ENCODE data around the gene CLSTN2.

The CLSTN2 gene

GRCh38 chr3:139994891-139995290 lies 59.9 kb downstream of the CLSTN2 start:
- no peaks in the 10 kb centered on the region for H3K36me3 ChIP-seq (replicated peaks)
- H3K27me3 ChIP-seq (ENCODE audit: low read depth) = no peaks in the 10 kb centered on the region
- no peaks in the 10 kb centered on the region for H3K9me3 ChIP-seq
- in situ Hi-C loops (cut with MboI; ENCODE audit: low sequenced_read_pairs) = no loop called here
- DNase-seq (ENCODE audit: low spot score in 2 of 2) = no peak
- H3K4me1 ChIP-seq = no peaks in the 10 kb centered on the region
- no peak overlapping the region for H3K4me3 ChIP-seq

DNA sequence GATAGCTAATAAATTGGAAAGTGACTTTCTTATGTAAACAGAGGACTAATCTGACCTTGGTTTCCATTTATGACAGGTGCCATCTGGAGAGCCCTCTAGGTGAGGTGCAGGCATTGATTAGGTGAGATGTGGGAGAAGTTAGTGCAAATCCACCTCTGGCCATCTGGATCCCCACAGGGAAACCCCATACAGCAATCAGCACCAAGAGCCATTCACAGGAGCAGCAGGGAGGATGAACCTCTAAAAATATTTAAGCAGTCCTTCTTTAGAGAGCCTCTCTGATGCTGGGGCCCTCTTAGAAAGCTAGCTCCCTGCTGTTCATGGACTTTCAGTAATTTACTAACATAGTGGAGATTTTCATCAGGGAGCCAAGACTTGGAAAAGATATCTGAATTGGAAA lies 69.3 kb downstream of the CLSTN2 start:
- Histone ChIP-seq H3K9me3 (no peaks in the 10 kb centered on the region), H3K36me3 (replicated peaks) (no peaks in the 10 kb centered on the region), H3K4me1 (no peaks in the 10 kb centered on the region), H3K27me3 (ENCODE audit: low read depth) (no peaks in the 10 kb centered on the region; the same call in 1 of the 2 replicates), H3K4me3 (no peak overlapping the region)
- in situ Hi-C loops (cut with MboI; ENCODE audit: low sequenced_read_pairs) = no loop called here
- DNase-seq (ENCODE audit: low spot score in 2 of 2) = no peak

GRCh38 chr3:140006331-140006730 lies 71.3 kb downstream of the CLSTN2 start:
- in situ Hi-C loops (cut with MboI; ENCODE audit: low sequenced_read_pairs) = no loop called here
- Histone ChIP-seq H3K27me3 (ENCODE audit: low read depth) (no peaks in the 10 kb centered on the region; the same call in 1 of the 2 replicates), H3K4me3 (no peak overlapping the region), H3K4me1 (no peaks in the 10 kb centered on the region), H3K9me3 (no peaks in the 10 kb centered on the region), H3K36me3 (replicated peaks) (no peaks in the 10 kb centered on the region)
- no peak for DNase-seq (ENCODE audit: low spot score in 2 of 2)

DNA sequence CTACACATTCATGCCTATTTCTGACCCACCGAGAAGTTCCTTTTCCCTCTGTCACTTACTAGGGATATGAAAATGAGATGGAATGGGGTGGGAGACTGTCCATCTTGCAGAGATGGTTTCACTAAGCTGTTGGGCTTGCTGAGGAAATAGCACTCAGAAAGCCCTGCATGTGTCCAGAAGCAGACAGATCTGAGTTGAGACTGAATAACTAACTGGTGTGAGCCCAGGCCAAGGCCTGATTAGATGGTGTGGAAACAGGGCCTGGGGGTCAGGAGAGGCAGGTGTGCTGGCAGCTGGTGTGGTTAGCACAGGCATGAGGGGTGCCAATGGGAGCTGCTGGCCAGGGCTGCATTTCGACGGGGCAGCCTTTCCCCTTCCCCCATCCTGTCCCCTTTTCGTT lies 72.1 kb downstream of the CLSTN2 start:
- no peak for DNase-seq (ENCODE audit: low spot score in 2 of 2)

GRCh38 chr3:140007911-140008869 lies 73.2 kb downstream of the CLSTN2 start:
- Histone ChIP-seq H3K4me1 (no peaks in the 10 kb centered on the region), H3K4me3 (no peak overlapping the region), H3K36me3 (replicated peaks) (no peaks in the 10 kb centered on the region), H3K9me3 (no peaks in the 10 kb centered on the region), H3K27me3 (ENCODE audit: low read depth) (no peaks in the 10 kb centered on the region; the same call in 1 of the 2 replicates)
- no peak for DNase-seq (ENCODE audit: low spot score in 2 of 2)
- in situ Hi-C loops (cut with MboI; ENCODE audit: low sequenced_read_pairs) = no loop called here

More for the DNA sequence above, 72.1 kb downstream of the CLSTN2 start:
- H3K27me3 ChIP-seq (ENCODE audit: low read depth) = no peaks in the 10 kb centered on the region; the same call in 1 of the 2 replicates
- H3K9me3 ChIP-seq = no peaks in the 10 kb centered on the region
- H3K4me3 ChIP-seq = no peak overlapping the region
- in situ Hi-C loops (cut with MboI; ENCODE audit: low sequenced_read_pairs) = no loop called here
- H3K4me1 ChIP-seq = no peaks in the 10 kb centered on the region
- H3K36me3 ChIP-seq (replicated peaks) = no peaks in the 10 kb centered on the region

DNA sequence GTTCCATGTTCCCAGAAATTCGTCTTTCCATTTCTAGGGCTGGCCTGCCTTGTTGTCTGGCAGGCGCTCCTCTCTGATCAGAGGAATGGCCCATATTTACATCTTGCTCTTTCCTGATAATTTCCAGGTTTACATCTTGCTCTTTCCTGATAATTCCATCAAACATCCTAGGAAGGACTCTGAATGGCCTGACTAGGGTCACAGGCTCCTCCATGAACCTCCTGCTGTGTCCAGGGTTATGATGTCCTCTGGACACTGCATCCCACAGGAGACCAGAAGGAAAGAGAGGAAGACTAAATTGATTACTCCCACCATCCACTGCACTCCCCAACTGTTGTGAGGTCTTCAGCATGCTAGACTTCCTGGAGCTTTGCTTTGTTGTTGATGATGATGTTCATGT lies 75.4 kb downstream of the CLSTN2 start:
- Histone ChIP-seq H3K36me3 (replicated peaks) (no peaks in the 10 kb centered on the region), H3K4me1 (no peaks in the 10 kb centered on the region), H3K27me3 (ENCODE audit: low read depth) (no peaks in the 10 kb centered on the region; the same call in 1 of the 2 replicates), H3K4me3 (no peak overlapping the region), H3K9me3 (no peaks in the 10 kb centered on the region)
- no peak for DNase-seq (ENCODE audit: low spot score in 2 of 2)
- in situ Hi-C loops (cut with MboI; ENCODE audit: low sequenced_read_pairs) = no loop called here

DNA sequence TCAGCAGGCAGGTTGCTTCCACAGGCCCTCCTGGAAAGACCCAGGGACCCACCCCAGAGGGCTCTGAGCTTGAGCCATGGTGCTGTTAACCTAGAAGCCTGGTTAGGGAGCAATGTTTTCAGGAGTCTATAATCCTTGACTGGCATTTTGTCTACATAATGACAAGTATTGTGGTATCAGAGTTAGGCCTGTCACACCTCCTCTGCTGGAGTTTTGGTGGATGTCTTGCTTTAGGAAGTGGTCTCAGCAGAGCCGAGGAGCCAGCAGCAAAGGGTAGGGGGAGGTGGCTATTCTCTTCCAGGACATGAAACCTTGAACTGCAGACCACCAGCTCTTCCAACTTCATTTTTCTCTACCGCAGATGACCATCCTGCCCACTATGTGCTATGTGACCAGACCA lies 76.1 kb downstream of the CLSTN2 start:
- no peaks in the 10 kb centered on the region for H3K4me1 ChIP-seq
- in situ Hi-C loops (cut with MboI; ENCODE audit: low sequenced_read_pairs) = no loop called here
- no peaks in the 10 kb centered on the region for H3K9me3 ChIP-seq
- H3K36me3 ChIP-seq (replicated peaks) = no peaks in the 10 kb centered on the region
- no peaks in the 10 kb centered on the region; the same call in 1 of the 2 replicates for H3K27me3 ChIP-seq (ENCODE audit: low read depth)
- H3K4me3 ChIP-seq = no peak overlapping the region
- no peak for DNase-seq (ENCODE audit: low spot score in 2 of 2)

- H3K9me3 ChIP-seq = no peaks in the 10 kb centered on the region
- in situ Hi-C loops (cut with MboI; ENCODE audit: low sequenced_read_pairs) = no loop called here
These were observed 76.8 kb downstream of the CLSTN2 start for GRCh38 chr3:140011611-140012277.

GRCh38 chr3:140013220-140013619 lies 78.2 kb downstream of the CLSTN2 start:
- in situ Hi-C loops (cut with MboI; ENCODE audit: low sequenced_read_pairs) = no loop called here
- no peaks in the 10 kb centered on the region; the same call in 1 of the 2 replicates for H3K27me3 ChIP-seq (ENCODE audit: low read depth)
- H3K4me1 ChIP-seq = no peaks in the 10 kb centered on the region
- no peaks in the 10 kb centered on the region for H3K36me3 ChIP-seq (replicated peaks)
- no peak overlapping the region for H3K4me3 ChIP-seq
- no peak for DNase-seq (ENCODE audit: low spot score in 2 of 2)
- H3K9me3 ChIP-seq = no peaks in the 10 kb centered on the region

More at GRCh38 chr3:140011611-140012277, 76.8 kb downstream of the CLSTN2 start:
- Histone ChIP-seq H3K36me3 (replicated peaks) (no peaks in the 10 kb centered on the region), H3K27me3 (ENCODE audit: low read depth) (no peaks in the 10 kb centered on the region; the same call in 1 of the 2 replicates), H3K4me1 (no peaks in the 10 kb centered on the region), H3K4me3 (no peak overlapping the region)
- no peak for DNase-seq (ENCODE audit: low spot score in 2 of 2)

DNA sequence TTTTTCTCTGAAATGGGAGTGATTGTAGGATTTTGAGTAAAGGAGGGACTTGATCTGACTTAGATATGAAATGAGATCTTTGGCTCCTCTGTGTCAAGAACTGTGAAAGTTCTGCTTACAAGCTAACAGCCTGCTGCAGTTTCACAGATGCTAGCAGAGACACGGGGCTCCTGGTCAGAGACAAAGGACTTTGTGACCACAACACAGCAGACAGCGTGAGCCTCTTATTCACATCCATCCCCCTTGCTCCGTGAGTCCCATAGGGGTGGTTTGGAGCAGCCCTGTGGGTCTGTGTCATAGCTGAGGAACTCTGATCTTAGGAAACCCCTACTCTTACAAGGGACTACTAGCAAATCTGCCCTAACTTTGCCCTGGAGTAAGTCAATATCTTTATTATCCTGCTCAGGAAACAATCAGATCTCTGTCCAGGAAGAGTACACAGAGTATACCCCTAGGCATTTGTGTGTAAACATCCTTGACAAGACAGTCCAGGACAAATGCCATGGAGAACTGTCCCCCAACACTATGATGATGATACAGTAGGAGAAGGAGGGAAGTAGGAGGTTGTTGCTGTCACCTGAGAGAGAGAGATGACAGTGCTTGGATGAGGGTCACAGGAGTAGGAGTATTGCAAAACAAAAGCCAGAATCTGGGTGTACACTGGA lies 80.0 kb downstream of the CLSTN2 start:
- no peak overlapping the region for H3K4me3 ChIP-seq
- DNase-seq (ENCODE audit: low spot score in 2 of 2) = no peak
- no peaks in the 10 kb centered on the region for H3K4me1 ChIP-seq
- H3K36me3 ChIP-seq (replicated peaks) = no peaks in the 10 kb centered on the region
- no peaks in the 10 kb centered on the region for H3K27me3 ChIP-seq (ENCODE audit: low read depth)
- no peaks in the 10 kb centered on the region for H3K9me3 ChIP-seq
- in situ Hi-C loops (cut with MboI; ENCODE audit: low sequenced_read_pairs) = no loop called here

DNA sequence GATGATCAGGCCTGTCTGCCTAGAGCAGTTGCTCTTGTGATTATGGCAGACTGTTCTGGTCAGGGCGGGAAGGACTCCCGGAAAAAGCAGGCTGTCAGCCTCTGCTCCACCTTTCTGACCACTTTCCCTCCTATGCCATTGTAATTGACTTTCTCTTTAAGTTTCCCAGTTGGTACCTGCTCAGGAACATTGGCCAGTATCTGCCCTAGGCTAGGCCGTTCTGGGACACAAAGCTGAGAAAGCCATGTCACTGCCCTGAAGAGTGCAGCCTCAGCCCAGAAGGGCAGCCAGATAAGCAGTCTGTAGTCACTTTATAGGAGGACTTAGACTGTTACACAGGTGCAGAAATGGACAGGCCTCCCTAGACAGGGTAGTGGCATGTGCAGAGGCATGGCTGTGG lies 80.8 kb downstream of the CLSTN2 start:
- in situ Hi-C loops (cut with MboI; ENCODE audit: low sequenced_read_pairs) = no loop called here
- DNase-seq (ENCODE audit: low spot score in 2 of 2) = no peak
- Histone ChIP-seq H3K27me3 (ENCODE audit: low read depth) (no peaks in the 10 kb centered on the region), H3K4me3 (no peak overlapping the region), H3K36me3 (replicated peaks) (no peaks in the 10 kb centered on the region), H3K9me3 (no peaks in the 10 kb centered on the region), H3K4me1 (no peaks in the 10 kb centered on the region)

DNA sequence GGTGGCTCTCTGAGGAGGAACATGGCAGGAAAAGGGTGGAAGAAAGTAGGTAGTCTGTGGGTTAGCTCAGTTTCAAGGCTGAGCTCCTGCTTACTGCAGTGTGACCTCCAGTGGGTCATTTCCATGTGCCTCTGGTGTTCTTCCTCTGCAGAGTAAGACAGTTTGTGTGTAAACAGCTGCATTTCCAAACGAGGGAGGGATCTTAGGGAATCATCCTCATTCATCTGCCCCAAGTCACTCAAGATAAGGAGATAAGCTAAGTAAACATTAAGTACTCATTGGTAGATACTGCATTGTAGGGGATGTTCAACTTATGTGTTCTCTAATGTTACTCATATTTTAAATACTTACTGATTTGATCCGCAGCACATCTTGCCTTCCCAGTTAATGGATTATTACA lies 83.6 kb downstream of the CLSTN2 start:
- Histone ChIP-seq H3K9me3 (no peaks in the 10 kb centered on the region), H3K4me3 (no peak overlapping the region), H3K4me1 (no peaks in the 10 kb centered on the region), H3K27me3 (ENCODE audit: low read depth) (no peaks in the 10 kb centered on the region), H3K36me3 (replicated peaks) (no peaks in the 10 kb centered on the region)
- in situ Hi-C loops (cut with MboI; ENCODE audit: low sequenced_read_pairs) = no loop called here
- DNase-seq (ENCODE audit: low spot score in 2 of 2) = no peak

- no peaks in the 10 kb centered on the region for H3K36me3 ChIP-seq (replicated peaks)
- H3K9me3 ChIP-seq = no peaks in the 10 kb centered on the region
- DNase-seq (ENCODE audit: low spot score in 2 of 2) = no peak
- in situ Hi-C loops (cut with MboI; ENCODE audit: low sequenced_read_pairs) = no loop called here
- no peak overlapping the region for H3K4me3 ChIP-seq
- no peaks in the 10 kb centered on the region for H3K27me3 ChIP-seq (ENCODE audit: low read depth)
- no peaks in the 10 kb centered on the region for H3K4me1 ChIP-seq
These were observed 85.0 kb downstream of the CLSTN2 start for GRCh38 chr3:140019946-140020345.

- in situ Hi-C loops (cut with MboI; ENCODE audit: low sequenced_read_pairs) = no loop called here
- DNase-seq (ENCODE audit: low spot score in 2 of 2) = no peak
- Histone ChIP-seq H3K36me3 (replicated peaks) (no peaks in the 10 kb centered on the region), H3K27me3 (ENCODE audit: low read depth) (no peaks in the 10 kb centered on the region), H3K4me1 (no peaks in the 10 kb centered on the region), H3K4me3 (no peak overlapping the region), H3K9me3 (no peaks in the 10 kb centered on the region)
These were observed 85.6 kb downstream of the CLSTN2 start for GRCh38 chr3:140020541-140020940.
